Subcutaneous adipose tissue (tissue), 4 donors: ENCODE results near the gene CFAP54. TPM values are rescaled to one million over a fixed set of nuclear protein-coding genes. Genes with fewer than 3 reads are reported as not detected.

Experiments used
- CTCF ChIP-seq: fragments of 450-650 bp; IDR thresholded peaks from one replicate; pipeline ENCODE4 v1.5.1; 2016; ENCODE audit warnings: low read depth, mild to moderate bottlenecking, control low read depth, antibody characterized with exemption, moderate library complexity
- total RNA-seq, 4 donors: library from RNA; depleted of rRNA; stranded (reverse); fragments of >200 nt; gene quantifications; one replicate each; pipeline ENCODE4 v1.1.0, GENCODE V29; 2016

CFAP54 gene
- total RNA-seq, 4 donors from 2014 or later, result 0.33 to 1.7 (median 0.89) TPM

- TF ChIP-seq CTCF, result no peak
These were observed 340.0 kb downstream of the CFAP54 start for GRCh38 chr12:96829354-96829753.

- no peak for TF ChIP-seq CTCF
These were observed 342.0 kb downstream of the CFAP54 start for GRCh38 chr12:96831346-96831745.

- TF ChIP-seq CTCF, result no peak
These were observed 356.9 kb downstream of the CFAP54 start for GRCh38 chr12:96846293-96846692.

GRCh38 chr12:96850676-96851075 lies 361.3 kb downstream of the CFAP54 start:
- TF ChIP-seq CTCF, result no peak

- no peak for TF ChIP-seq CTCF
These were observed 368.8 kb downstream of the CFAP54 start for GRCh38 chr12:96858162-96858561.

GRCh38 chr12:96861656-96862055 lies 372.3 kb downstream of the CFAP54 start:
- no peak for TF ChIP-seq CTCF

GRCh38 chr12:96862326-96862725 lies 372.9 kb downstream of the CFAP54 start:
- no peak for TF ChIP-seq CTCF
